ENCODE results near the gene BBS9. TPM values are rescaled to one million over a fixed set of nuclear protein-coding genes. Genes with fewer than 3 reads are reported as not detected.

Gene BBS9
- total and polyA plus RNA-seq, 4 donors, result 2.3 to 9.5 (median 4.5) TPM

GRCh38 chr7:33276729-33277128 lies 147.4 kb downstream of the BBS9 start:
- Histone ChIP-seq H3K36me3 (ENCODE audit: control insufficient read depth in 4 of 4, insufficient read depth in 3 of 4, low read depth in 1 of 4, low read length in 3 of 4) (peaks cover 0 to 5% (median 1%) of the 10 kb centered on the region in 4 donors), H3K4me3 (ENCODE audit: low read depth in 1 of 3, low read length in 3 of 3) (no peak overlapping the region), H3K27ac (ENCODE audit: low read depth in 1 of 2, low read length in 2 of 2) (no peak overlapping the region), H3K9me3 (ENCODE audit: control insufficient read depth in 4 of 4, low read length in 3 of 4) (peaks cover 0 to 10% (median 0%) of the 10 kb centered on the region in 4 donors), H3K4me1 (ENCODE audit: control insufficient read depth in 4 of 4, insufficient read depth in 4 of 4, low read length in 3 of 4) (no peaks in the 10 kb centered on the region), H3K27me3 (ENCODE audit: control insufficient read depth in 4 of 4, insufficient read depth in 4 of 4, low read length in 3 of 4) (no peaks in the 10 kb centered on the region), H3K9ac (ENCODE audit: low read depth in 1 of 2, low read length in 2 of 2) (no peak overlapping the region)
- DNase-seq (ENCODE audit: low spot score), result no peak
- TF ChIP-seq FOXA2 (IDR thresholded peaks at IDR 0.05) (no peak), YY1 (IDR thresholded peaks at IDR 0.05) (no peak), ZBTB33 (IDR thresholded peaks at IDR 0.05) (no peak), TAF1 (conservative IDR thresholded peaks at IDR 0.05) (no peak), FOXA1 (IDR thresholded peaks at IDR 0.05) (no peak), JUND (IDR thresholded peaks at IDR 0.05) (no peak), MAX (IDR thresholded peaks at IDR 0.05) (no peak), NR2F2 (IDR thresholded peaks at IDR 0.05) (no peak), GABPA (IDR thresholded peaks at IDR 0.05 in 1 of 2, conservative IDR thresholded peaks at IDR 0.05 in 1 of 2) (no peak)
- TF ChIP-seq, protein P1, sequence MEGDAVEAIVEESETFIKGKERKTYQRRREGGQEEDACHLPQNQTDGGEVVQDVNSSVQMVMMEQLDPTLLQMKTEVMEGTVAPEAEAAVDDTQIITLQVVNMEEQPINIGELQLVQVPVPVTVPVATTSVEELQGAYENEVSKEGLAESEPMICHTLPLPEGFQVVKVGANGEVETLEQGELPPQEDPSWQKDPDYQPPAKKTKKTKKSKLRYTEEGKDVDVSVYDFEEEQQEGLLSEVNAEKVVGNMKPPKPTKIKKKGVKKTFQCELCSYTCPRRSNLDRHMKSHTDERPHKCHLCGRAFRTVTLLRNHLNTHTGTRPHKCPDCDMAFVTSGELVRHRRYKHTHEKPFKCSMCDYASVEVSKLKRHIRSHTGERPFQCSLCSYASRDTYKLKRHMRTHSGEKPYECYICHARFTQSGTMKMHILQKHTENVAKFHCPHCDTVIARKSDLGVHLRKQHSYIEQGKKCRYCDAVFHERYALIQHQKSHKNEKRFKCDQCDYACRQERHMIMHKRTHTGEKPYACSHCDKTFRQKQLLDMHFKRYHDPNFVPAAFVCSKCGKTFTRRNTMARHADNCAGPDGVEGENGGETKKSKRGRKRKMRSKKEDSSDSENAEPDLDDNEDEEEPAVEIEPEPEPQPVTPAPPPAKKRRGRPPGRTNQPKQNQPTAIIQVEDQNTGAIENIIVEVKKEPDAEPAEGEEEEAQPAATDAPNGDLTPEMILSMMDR (IDR thresholded peaks at IDR 0.05; ENCODE audit: low read depth, low read length, missing input control), result no peak
- WGBS, result 96% methylated on average over 2 of the region's 2 CpGs

- H3K9me3 ChIP-seq (ENCODE audit: control insufficient read depth in 4 of 4, low read length in 3 of 4), result peaks cover 0 to 10% (median 0%) of the 10 kb centered on the region in 4 donors
- H3K27me3 ChIP-seq (ENCODE audit: control insufficient read depth in 4 of 4, insufficient read depth in 4 of 4, low read length in 3 of 4), result no peaks in the 10 kb centered on the region
- TF ChIP-seq RAD21 (IDR thresholded peaks at IDR 0.05) (no peak), GABPA (IDR thresholded peaks at IDR 0.05 in 1 of 2, conservative IDR thresholded peaks at IDR 0.05 in 1 of 2) (no peak)
- no peak overlapping the region for H3K27ac ChIP-seq (ENCODE audit: low read depth in 1 of 2, low read length in 2 of 2)
- WGBS, result 98% methylated on average over 3 of the region's 3 CpGs
- peaks cover 0 to 5% (median 1%) of the 10 kb centered on the region in 4 donors for H3K36me3 ChIP-seq (ENCODE audit: control insufficient read depth in 4 of 4, insufficient read depth in 3 of 4, low read depth in 1 of 4, low read length in 3 of 4)
- DNase-seq (ENCODE audit: low spot score), result no peak
- no peak overlapping the region for H3K4me3 ChIP-seq (ENCODE audit: low read depth in 1 of 3, low read length in 3 of 3)
- no peaks in the 10 kb centered on the region for H3K4me1 ChIP-seq (ENCODE audit: control insufficient read depth in 4 of 4, insufficient read depth in 4 of 4, low read length in 3 of 4)
- H3K9ac ChIP-seq (ENCODE audit: low read depth in 1 of 2, low read length in 2 of 2), result no peak overlapping the region
Observed at GRCh38 chr7:33278095-33278494, 148.7 kb downstream of the BBS9 start.

- H3K4me3 ChIP-seq (ENCODE audit: low read depth in 1 of 3, low read length in 3 of 3), result no peak overlapping the region
- H3K27me3 ChIP-seq (ENCODE audit: control insufficient read depth in 4 of 4, insufficient read depth in 4 of 4, low read length in 3 of 4), result no peaks in the 10 kb centered on the region
- 39% methylated on average over 1 of the region's 1 CpG for WGBS
- no peaks in the 10 kb centered on the region for H3K4me1 ChIP-seq (ENCODE audit: control insufficient read depth in 4 of 4, insufficient read depth in 4 of 4, low read length in 3 of 4)
- H3K27ac ChIP-seq (ENCODE audit: low read depth in 1 of 2, low read length in 2 of 2), result no peak overlapping the region
- no peak overlapping the region for H3K9ac ChIP-seq (ENCODE audit: low read depth in 1 of 2, low read length in 2 of 2)
- no peak for DNase-seq (ENCODE audit: low spot score)
- H3K36me3 ChIP-seq (ENCODE audit: control insufficient read depth in 4 of 4, insufficient read depth in 3 of 4, low read depth in 1 of 4, low read length in 3 of 4), result peaks cover 0 to 3% (median 2%) of the 10 kb centered on the region in 4 donors
- peaks cover 0 to 10% (median 6%) of the 10 kb centered on the region in 4 donors for H3K9me3 ChIP-seq (ENCODE audit: control insufficient read depth in 4 of 4, low read length in 3 of 4)
- TF ChIP-seq HNF4G (IDR thresholded peaks at IDR 0.05) (peak; percentile 47), MAX (IDR thresholded peaks at IDR 0.05) (no peak), SP1 (IDR thresholded peaks at IDR 0.05) (peak; percentile 45), REST (IDR thresholded peaks at IDR 0.05) (no peak), HNF4A (conservative IDR thresholded peaks at IDR 0.05) (peak; percentile 88 to 92), TAF1 (conservative IDR thresholded peaks at IDR 0.05) (no peak), FOXA1 (IDR thresholded peaks at IDR 0.05) (no peak), ZBTB33 (IDR thresholded peaks at IDR 0.05) (no peak), YY1 (IDR thresholded peaks at IDR 0.05) (no peak)
- TF ChIP-seq, protein P1 (IDR thresholded peaks at IDR 0.05; ENCODE audit: low read depth, low read length, missing input control), result no peak
Observed at GRCh38 chr7:33286501-33286900, 157.1 kb downstream of the BBS9 start.
